ENCODE results near the gene ACER3. TPM values are rescaled to one million over a fixed set of nuclear protein-coding genes. Genes with fewer than 3 reads are reported as not detected.

ACER3 gene
- total RNA-seq, 1 donor from 2014 or later = 25.7 TPM

- Mint-ChIP-seq H3K36me3 (ENCODE audit: unreplicated experiment) (no peaks in the 10 kb centered on the region), H3K4me1 (ENCODE audit: low read depth, unreplicated experiment) (no peaks in the 10 kb centered on the region), H3K9me3 (ENCODE audit: unreplicated experiment) (no peaks in the 10 kb centered on the region), H3K4me3 (ENCODE audit: unreplicated experiment) (no peak overlapping the region), H3K27ac (ENCODE audit: unreplicated experiment) (no peak overlapping the region), H3K27me3 (ENCODE audit: unreplicated experiment) (no peaks in the 10 kb centered on the region)
- no peak for TF ChIP-seq CTCF (IDR thresholded peaks at IDR 0.05; ENCODE audit: partially characterized antibody, unreplicated experiment)
- DNase-seq = no peak
These were observed 28.3 kb downstream of the ACER3 start for GRCh38 chr11:76888989-76889388.

GRCh38 chr11:76889411-76889975 is 28.8 kb downstream of the ACER3 start:
- H3K4me1 Mint-ChIP-seq (ENCODE audit: low read depth, unreplicated experiment) = no peaks in the 10 kb centered on the region
- no peaks in the 10 kb centered on the region for H3K27me3 Mint-ChIP-seq (ENCODE audit: unreplicated experiment)
- no peak overlapping the region for H3K4me3 Mint-ChIP-seq (ENCODE audit: unreplicated experiment)
- no peak overlapping the region for H3K27ac Mint-ChIP-seq (ENCODE audit: unreplicated experiment)
- H3K36me3 Mint-ChIP-seq (ENCODE audit: unreplicated experiment) = no peaks in the 10 kb centered on the region
- no peak for TF ChIP-seq CTCF (IDR thresholded peaks at IDR 0.05; ENCODE audit: partially characterized antibody, unreplicated experiment)
- DNase-seq = no peak
- no peaks in the 10 kb centered on the region for H3K9me3 Mint-ChIP-seq (ENCODE audit: unreplicated experiment)

GRCh38 chr11:76890329-76890728 is 29.6 kb downstream of the ACER3 start:
- TF ChIP-seq CTCF (IDR thresholded peaks at IDR 0.05; ENCODE audit: partially characterized antibody, unreplicated experiment) = no peak
- no peaks in the 10 kb centered on the region for H3K4me1 Mint-ChIP-seq (ENCODE audit: low read depth, unreplicated experiment)
- no peaks in the 10 kb centered on the region for H3K36me3 Mint-ChIP-seq (ENCODE audit: unreplicated experiment)
- DNase-seq = no peak
- H3K27ac Mint-ChIP-seq (ENCODE audit: unreplicated experiment) = no peak overlapping the region
- H3K9me3 Mint-ChIP-seq (ENCODE audit: unreplicated experiment) = no peaks in the 10 kb centered on the region
- no peaks in the 10 kb centered on the region for H3K27me3 Mint-ChIP-seq (ENCODE audit: unreplicated experiment)
- no peak overlapping the region for H3K4me3 Mint-ChIP-seq (ENCODE audit: unreplicated experiment)

- TF ChIP-seq CTCF (IDR thresholded peaks at IDR 0.05; ENCODE audit: partially characterized antibody, unreplicated experiment) = no peak
- Mint-ChIP-seq H3K27ac (ENCODE audit: unreplicated experiment) (no peak overlapping the region), H3K4me3 (ENCODE audit: unreplicated experiment) (no peak overlapping the region), H3K27me3 (ENCODE audit: unreplicated experiment) (no peaks in the 10 kb centered on the region), H3K9me3 (ENCODE audit: unreplicated experiment) (no peaks in the 10 kb centered on the region), H3K36me3 (ENCODE audit: unreplicated experiment) (no peaks in the 10 kb centered on the region), H3K4me1 (ENCODE audit: low read depth, unreplicated experiment) (no peaks in the 10 kb centered on the region)
- DNase-seq = no peak
These were observed 30.6 kb downstream of the ACER3 start for GRCh38 chr11:76891285-76891684.

- H3K9me3 Mint-ChIP-seq (ENCODE audit: unreplicated experiment) = no peaks in the 10 kb centered on the region
- no peaks in the 10 kb centered on the region for H3K27me3 Mint-ChIP-seq (ENCODE audit: unreplicated experiment)
- DNase-seq = no peak
- H3K36me3 Mint-ChIP-seq (ENCODE audit: unreplicated experiment) = no peaks in the 10 kb centered on the region
- H3K4me3 Mint-ChIP-seq (ENCODE audit: unreplicated experiment) = no peak overlapping the region
- H3K27ac Mint-ChIP-seq (ENCODE audit: unreplicated experiment) = no peak overlapping the region
- H3K4me1 Mint-ChIP-seq (ENCODE audit: low read depth, unreplicated experiment) = no peaks in the 10 kb centered on the region
- TF ChIP-seq CTCF (IDR thresholded peaks at IDR 0.05; ENCODE audit: partially characterized antibody, unreplicated experiment) = no peak
These were observed 31.1 kb downstream of the ACER3 start for GRCh38 chr11:76891793-76892192.

Data from glutamatergic neuron (in vitro differentiated cells).